IPS-15b (cell line): Measurements from ENCODE around the gene ATXN1.
"Not testable (repeated sequence)": the region's sequence is repeated elsewhere in the genome, so short reads cannot be mapped to it uniquely, and the experiment has no call there.

ENCODE experiments used
- H3K27me3 ChIP-seq: one replicate; pipeline ENCODE4 v1.6.1; 2013; ENCODE audit warnings: low read length; ENCODE audit not compliant: control insufficient read depth, insufficient read depth
- H3K36me3 ChIP-seq: one replicate; pipeline ENCODE4 v1.6.1; 2013; ENCODE audit warnings: low read length; ENCODE audit not compliant: control insufficient read depth, insufficient read depth
- H3K4me1 ChIP-seq: one replicate; pipeline ENCODE4 v1.6.1; 2013; ENCODE audit warnings: mild to moderate bottlenecking, low read length; ENCODE audit not compliant: control insufficient read depth, insufficient read depth
- H3K4me3 ChIP-seq: one replicate; pipeline ENCODE4 v1.5.1; 2013; ENCODE audit warnings: low read depth, low read length
- H3K9ac ChIP-seq: one replicate; pipeline ENCODE4 v1.6.1; 2013; ENCODE audit warnings: low read depth, mild to moderate bottlenecking, low read length
- H3K9me3 ChIP-seq: one replicate; pipeline ENCODE4 v1.6.1; 2013; ENCODE audit warnings: mild to moderate bottlenecking, low read length; ENCODE audit not compliant: control insufficient read depth, insufficient read depth

The ATXN1 gene

GRCh38 chr6:16271428-16271827 lies 489.8 kb downstream of the ATXN1 start:
- no peak overlapping the region for H3K9ac ChIP-seq
- no peaks in the 10 kb centered on the region for H3K4me1 ChIP-seq
- no peaks in the 10 kb centered on the region for H3K36me3 ChIP-seq
- no peak overlapping the region for H3K4me3 ChIP-seq
- H3K9me3 ChIP-seq, result no peaks in the 10 kb centered on the region
- no peaks in the 10 kb centered on the region for H3K27me3 ChIP-seq

GRCh38 chr6:16270178-16270794 lies 491.0 kb downstream of the ATXN1 start:
- Histone ChIP-seq H3K36me3 (no peaks in the 10 kb centered on the region), H3K27me3 (no peaks in the 10 kb centered on the region), H3K4me3 (no peak overlapping the region), H3K9ac (no peak overlapping the region), H3K4me1 (no peaks in the 10 kb centered on the region), H3K9me3 (no peaks in the 10 kb centered on the region)

- H3K36me3 ChIP-seq, H3K9ac ChIP-seq, H3K9me3 ChIP-seq, H3K4me3 ChIP-seq, H3K4me1 ChIP-seq, H3K27me3 ChIP-seq: not testable (repeated sequence)
Observed at GRCh38 chr6:16269442-16270070, 491.7 kb downstream of the ATXN1 start.

GRCh38 chr6:16267428-16268263 lies 493.6 kb downstream of the ATXN1 start:
- no peaks in the 10 kb centered on the region for H3K4me1 ChIP-seq
- no peak overlapping the region for H3K9ac ChIP-seq
- H3K27me3 ChIP-seq, result no peaks in the 10 kb centered on the region
- H3K4me3 ChIP-seq, result no peak overlapping the region
- no peaks in the 10 kb centered on the region for H3K9me3 ChIP-seq
- H3K36me3 ChIP-seq, result no peaks in the 10 kb centered on the region

- Histone ChIP-seq H3K4me1 (no peaks in the 10 kb centered on the region), H3K4me3 (no peak overlapping the region), H3K36me3 (no peaks in the 10 kb centered on the region), H3K9me3 (no peaks in the 10 kb centered on the region), H3K9ac (no peak overlapping the region), H3K27me3 (no peaks in the 10 kb centered on the region)
Observed at GRCh38 chr6:16265351-16266341, 495.6 kb downstream of the ATXN1 start.

GRCh38 chr6:16264785-16265184 lies 496.5 kb downstream of the ATXN1 start:
- Histone ChIP-seq H3K9me3 (no peaks in the 10 kb centered on the region), H3K9ac (no peak overlapping the region), H3K4me1 (no peaks in the 10 kb centered on the region), H3K27me3 (no peaks in the 10 kb centered on the region), H3K36me3 (no peaks in the 10 kb centered on the region), H3K4me3 (no peak overlapping the region)

GRCh38 chr6:16263464-16264099 lies 497.7 kb downstream of the ATXN1 start:
- H3K27me3 ChIP-seq, H3K36me3 ChIP-seq, H3K9ac ChIP-seq, H3K9me3 ChIP-seq, H3K4me3 ChIP-seq, H3K4me1 ChIP-seq: not testable (repeated sequence)

GRCh38 chr6:16262773-16263172 lies 498.5 kb downstream of the ATXN1 start:
- H3K4me3 ChIP-seq, H3K27me3 ChIP-seq, H3K4me1 ChIP-seq, H3K9me3 ChIP-seq, H3K9ac ChIP-seq, H3K36me3 ChIP-seq: not testable (repeated sequence)

- H3K4me3 ChIP-seq, H3K36me3 ChIP-seq, H3K4me1 ChIP-seq, H3K9me3 ChIP-seq, H3K27me3 ChIP-seq, H3K9ac ChIP-seq: not testable (repeated sequence)
Observed at GRCh38 chr6:16260602-16261001, 500.7 kb downstream of the ATXN1 start.

GRCh38 chr6:16259604-16260003 lies 501.7 kb downstream of the ATXN1 start:
- H3K9ac ChIP-seq, H3K4me3 ChIP-seq, H3K4me1 ChIP-seq, H3K27me3 ChIP-seq, H3K36me3 ChIP-seq, H3K9me3 ChIP-seq: not testable (repeated sequence)

GRCh38 chr6:16258709-16259075 lies 502.6 kb downstream of the ATXN1 start:
- no peak overlapping the region for H3K9ac ChIP-seq
- H3K4me1 ChIP-seq, result peaks cover 5% of the 10 kb centered on the region
- H3K9me3 ChIP-seq, result no peaks in the 10 kb centered on the region
- H3K27me3 ChIP-seq, result no peaks in the 10 kb centered on the region
- H3K36me3 ChIP-seq, result no peaks in the 10 kb centered on the region
- H3K4me3 ChIP-seq, result no peak overlapping the region
